ENCODE results near the gene F12.

DNA sequence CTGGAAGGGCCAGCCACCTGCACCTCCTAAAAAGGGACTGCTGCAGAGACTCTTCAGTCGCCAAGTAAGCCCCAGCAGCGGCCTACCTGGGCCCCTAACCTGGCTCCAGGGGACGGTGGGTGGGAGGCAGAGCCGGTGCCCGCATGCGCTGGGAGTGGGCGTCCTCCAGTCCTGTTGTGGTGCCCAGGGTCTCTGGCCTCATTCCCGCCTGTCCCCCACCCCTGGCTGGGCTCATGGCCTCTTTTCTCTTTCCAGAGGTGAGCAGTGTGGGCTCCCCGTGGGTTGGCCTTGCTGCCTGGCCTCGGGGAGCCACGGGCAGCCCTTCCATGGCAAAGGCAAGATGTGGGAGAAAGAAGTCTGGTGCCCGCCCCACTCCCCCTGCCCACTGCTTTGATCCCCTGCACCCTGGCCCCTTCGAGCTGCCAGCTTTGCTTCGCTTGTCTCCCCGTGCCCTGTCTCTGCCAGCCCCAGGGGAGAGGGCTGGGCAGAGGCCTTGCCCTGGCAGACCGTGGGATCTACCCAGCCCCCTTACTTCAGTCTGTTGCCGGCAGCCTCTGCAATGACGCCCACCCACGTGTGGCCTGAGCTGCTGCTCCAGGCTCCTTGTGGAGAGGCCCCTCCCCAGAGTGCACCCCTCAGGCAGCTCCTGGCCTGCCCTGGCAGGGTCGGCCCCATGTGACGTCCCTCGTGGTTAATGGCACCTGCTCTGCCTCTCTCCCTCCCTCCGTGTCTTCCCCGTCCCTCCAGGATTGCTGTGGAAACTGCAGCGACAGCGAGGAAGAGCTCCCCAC, 31.8 kb upstream of the F12 start:
- TF ChIP-seq, protein P1, sequence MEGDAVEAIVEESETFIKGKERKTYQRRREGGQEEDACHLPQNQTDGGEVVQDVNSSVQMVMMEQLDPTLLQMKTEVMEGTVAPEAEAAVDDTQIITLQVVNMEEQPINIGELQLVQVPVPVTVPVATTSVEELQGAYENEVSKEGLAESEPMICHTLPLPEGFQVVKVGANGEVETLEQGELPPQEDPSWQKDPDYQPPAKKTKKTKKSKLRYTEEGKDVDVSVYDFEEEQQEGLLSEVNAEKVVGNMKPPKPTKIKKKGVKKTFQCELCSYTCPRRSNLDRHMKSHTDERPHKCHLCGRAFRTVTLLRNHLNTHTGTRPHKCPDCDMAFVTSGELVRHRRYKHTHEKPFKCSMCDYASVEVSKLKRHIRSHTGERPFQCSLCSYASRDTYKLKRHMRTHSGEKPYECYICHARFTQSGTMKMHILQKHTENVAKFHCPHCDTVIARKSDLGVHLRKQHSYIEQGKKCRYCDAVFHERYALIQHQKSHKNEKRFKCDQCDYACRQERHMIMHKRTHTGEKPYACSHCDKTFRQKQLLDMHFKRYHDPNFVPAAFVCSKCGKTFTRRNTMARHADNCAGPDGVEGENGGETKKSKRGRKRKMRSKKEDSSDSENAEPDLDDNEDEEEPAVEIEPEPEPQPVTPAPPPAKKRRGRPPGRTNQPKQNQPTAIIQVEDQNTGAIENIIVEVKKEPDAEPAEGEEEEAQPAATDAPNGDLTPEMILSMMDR (IDR thresholded peaks at IDR 0.05 in 4 of 5, conservative IDR thresholded peaks at IDR 0.05 in 1 of 5): no peak
- no peak for TF ChIP-seq POLR2A (IDR thresholded peaks at IDR 0.05)

All from gastrocnemius medialis (tissue), 4 donors.